CD14-positive monocyte (primary cell): ENCODE data around the gene DUS2. TPM values are rescaled to one million over a fixed set of nuclear protein-coding genes. Genes with fewer than 3 reads are reported as not detected.

ENCODE experiments used
- DNase-seq, 3 donors: peaks; one replicate each; pipeline ENCODE4 v3.0.0-alpha.2; 2011 to 2022
- H2AFZ ChIP-seq: 2 replicates; pipeline ENCODE4 v1.6.0; 2012; ENCODE audit warnings: mild to moderate bottlenecking, low read depth, low read length, inconsistent platforms; ENCODE audit not compliant: insufficient read depth, poor library complexity, severe bottlenecking
- H3K27ac ChIP-seq, 2 donors: 1 replicate in 1 of 2; 2 replicates in 1 of 2; pipeline ENCODE4 v1.5.1; 2012 to 2013; ENCODE audit warnings: low read length in 2 of 2, control low read depth in 1 of 2, inconsistent platforms in 1 of 2, low read depth in 1 of 2, mild to moderate bottlenecking in 1 of 2
- H3K27me3 ChIP-seq, 2 donors: one replicate each; pipeline versions ENCODE4 v1.6.0 to v1.6.1; 2011 to 2013; ENCODE audit warnings: low read length in 2 of 2; ENCODE audit not compliant: control insufficient read depth in 2 of 2, insufficient read depth in 2 of 2
- H3K36me3 ChIP-seq, 2 donors: replicated peaks in 1 of 2; 1 replicate in 1 of 2; 2 replicates in 1 of 2; pipeline versions ENCODE4 v1.5.1 to v1.6.1; 2012 to 2013; ENCODE audit warnings: low read length in 2 of 2, control low read depth in 1 of 2, inconsistent platforms in 1 of 2, mild to moderate bottlenecking in 1 of 2; ENCODE audit not compliant: insufficient read depth in 2 of 2, control insufficient read depth in 1 of 2
- H3K4me1 ChIP-seq, 2 donors: 1 replicate in 1 of 2; 2 replicates in 1 of 2; pipeline versions ENCODE4 v1.5.1 to v1.6.1; 2012 to 2013; ENCODE audit warnings: low read length in 2 of 2, control low read depth in 1 of 2, inconsistent platforms in 1 of 2, mild to moderate bottlenecking in 1 of 2, moderate library complexity in 1 of 2; ENCODE audit not compliant: insufficient read depth in 2 of 2, control insufficient read depth in 1 of 2
- H3K4me2 ChIP-seq: replicated peaks from 2 replicates; pipeline ENCODE3; 2012; ENCODE audit warnings: low read length, moderate library complexity, mild to moderate bottlenecking; ENCODE audit not compliant: poor library complexity, severe bottlenecking; ENCODE audit errors: extremely low read depth
- H3K4me3 ChIP-seq, 3 experiments: fragments of 200-600 bp in 1 of 3; sonication (generic) in 1 of 3; replicated peaks in 1 of 3; 1 replicate in 2 of 3; 2 replicates in 1 of 3; pipeline ENCODE4 v1.5.1; 2011 to 2013; ENCODE audit warnings: low read length in 3 of 3, mild to moderate bottlenecking in 3 of 3, control low read depth in 2 of 3, low read depth in 2 of 3, inconsistent platforms in 1 of 3, moderate library complexity in 1 of 3
- H3K79me2 ChIP-seq: 2 replicates; pipeline ENCODE4 v1.6.0; 2012; ENCODE audit warnings: mild to moderate bottlenecking, control low read depth, inconsistent platforms, low read length, moderate library complexity; ENCODE audit not compliant: insufficient read depth
- H3K9ac ChIP-seq: 2 replicates; pipeline ENCODE4 v1.6.0; 2017; ENCODE audit warnings: low read length, mild to moderate bottlenecking; ENCODE audit not compliant: insufficient read depth, poor library complexity, severe bottlenecking
- H3K9me3 ChIP-seq, 2 donors: replicated peaks in 1 of 2; 1 replicate in 1 of 2; 2 replicates in 1 of 2; pipeline versions ENCODE4 v1.5.1 to v1.6.1; 2012 to 2013; ENCODE audit warnings: low read length in 2 of 2, control low read depth in 1 of 2; ENCODE audit not compliant: control insufficient read depth in 1 of 2, insufficient read depth in 1 of 2
- H4K20me1 ChIP-seq: 2 replicates; pipeline ENCODE4 v1.6.0; 2012; ENCODE audit warnings: mild to moderate bottlenecking, low read length, control low read depth, moderate library complexity; ENCODE audit not compliant: insufficient read depth
- H3K27ac Mint-ChIP-seq, 7 donors: one replicate each; pipeline ENCODE4 v1.8.0; 2020; ENCODE audit warnings: mild to moderate bottlenecking in 7 of 7, mixed read lengths in 7 of 7, moderate library complexity in 6 of 7, inconsistent platforms in 2 of 7
- H3K27me3 Mint-ChIP-seq, 3 donors: one replicate each; pipeline ENCODE4 v1.8.0; 2021 to 2022; ENCODE audit warnings: low read depth in 3 of 3, mild to moderate bottlenecking in 3 of 3, mixed read lengths in 3 of 3, moderate library complexity in 3 of 3, inconsistent platforms in 1 of 3
- H3K36me3 Mint-ChIP-seq, 2 donors: one replicate each; pipeline ENCODE4 v1.8.0; 2020; ENCODE audit warnings: mixed read lengths in 2 of 2, inconsistent platforms in 1 of 2, mild to moderate bottlenecking in 1 of 2
- H3K4me1 Mint-ChIP-seq: one replicate; pipeline ENCODE4 v1.8.0; 2020; ENCODE audit warnings: mild to moderate bottlenecking, mixed read lengths
- H3K4me3 Mint-ChIP-seq, 2 donors: one replicate each; pipeline ENCODE4 v1.8.0; 2020; ENCODE audit warnings: mild to moderate bottlenecking in 2 of 2, mixed read lengths in 2 of 2, moderate library complexity in 1 of 2
- H3K9me3 Mint-ChIP-seq, 7 donors: one replicate each; pipeline ENCODE4 v1.8.0; 2020 to 2022; ENCODE audit warnings: mixed read lengths in 7 of 7, mild to moderate bottlenecking in 6 of 7, moderate library complexity in 6 of 7, inconsistent platforms in 2 of 7
- WGBS: methylation state at CpG from one replicate; pipeline ENCODE4 v1.1.5; 2013; ENCODE audit warnings: missing lambda C conversion rate; ENCODE audit not compliant: insufficient coverage; 5-methylcytosine and 5-hydroxymethylcytosine counted together
- intact Hi-C, 2 donors: fragments of 100-400 bp; cut with micrococcal nuclease; formaldehyde crosslinking; loops; one replicate each; pipeline versions ENCODE4 v1.15.0 to v1.15.1; 2023
- polyA plus RNA-seq, 3 donors: library from polyadenylated mRNA; depleted of rRNA in 1 of 3; unstranded in 2 of 3; stranded (reverse) in 1 of 3; fragments of 300-500 nt in 2 of 3; fragments of >200 nt in 1 of 3; fragmentation: Illumina TruSeq in 2 of 3; gene quantifications; 1 replicate in 2 of 3; 2 replicates in 1 of 3; pipeline ENCODE4 v1.2.3, GENCODE V29; 2012 to 2021
- TF ChIP-seq, protein P1 (sequence below): fragments of 200-600 bp; IDR thresholded peaks from one replicate; pipeline ENCODE4 v1.8.0; 2022; ENCODE audit warnings: antibody characterized with exemption, mild to moderate bottlenecking

DUS2 gene
- polyA plus RNA-seq, 3 donors, result 18.4 to 40.7 (median 33.2) TPM

DNA sequence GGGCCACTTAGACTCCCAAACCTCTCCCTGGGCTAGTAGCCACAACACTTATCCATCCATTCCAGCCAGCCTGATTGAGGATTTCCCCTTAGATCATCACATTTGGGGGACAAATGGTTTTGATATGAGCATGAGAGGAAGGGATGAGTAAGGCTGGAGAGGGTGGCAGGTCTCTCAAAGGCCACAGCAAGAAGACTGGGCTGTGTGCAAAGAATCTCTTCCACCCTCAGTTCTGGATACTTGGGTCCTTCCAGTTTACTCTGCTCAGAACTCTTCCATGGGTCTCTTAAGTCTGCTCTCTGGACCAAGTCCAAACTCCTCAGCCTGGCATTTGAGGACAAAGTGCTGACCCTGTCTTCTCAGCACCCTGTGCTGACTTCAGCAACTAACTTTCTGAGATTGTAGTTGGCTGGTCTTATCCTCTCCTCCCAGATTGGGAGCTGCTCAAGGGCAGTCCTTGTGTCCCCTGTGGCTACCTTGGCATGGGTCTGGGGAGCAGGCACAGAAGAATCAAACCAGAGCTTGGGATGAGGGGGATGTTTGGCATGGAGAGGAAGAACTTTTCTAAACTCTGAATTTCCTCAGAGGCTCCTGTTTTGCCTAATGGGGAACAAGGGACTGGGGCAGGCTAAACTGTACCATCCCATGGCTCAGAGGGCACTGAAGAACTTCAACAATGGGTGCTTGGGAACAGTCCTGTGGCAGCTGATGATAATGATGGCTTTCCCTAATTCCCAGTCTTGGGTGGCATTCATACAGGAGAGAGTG is 59.0 kb downstream of the DUS2 start:
- Mint-ChIP-seq H3K36me3 (peaks cover 16 to 30% of the 10 kb centered on the region in 2 donors), H3K4me1 (peaks cover 75% of the 10 kb centered on the region), H3K27me3 (peaks cover 0 to 2% (median 0%) of the 10 kb centered on the region in 3 donors), H3K4me3 (peak overlapping the region; percentile 27 to 46), H3K27ac (peak overlapping the region in 6 of 7 donors; percentile 31 to 82 (median 42)), H3K9me3 (no peaks in the 10 kb centered on the region)
- Histone ChIP-seq H3K9ac (peak overlapping the region; percentile 22), H3K4me2 (no peak overlapping the region), H3K27ac (peak overlapping the region; percentile 35 to 91), H3K4me1 (peaks cover 72 to 81% of the 10 kb centered on the region in 2 donors), H2AFZ (no peak overlapping the region), H3K79me2 (peaks cover 25% of the 10 kb centered on the region), H3K9me3 (no peaks in the 10 kb centered on the region), H3K4me3 (no peak overlapping the region), H4K20me1 (peaks cover 16% of the 10 kb centered on the region), H3K36me3 (peaks cover 14 to 20% of the 10 kb centered on the region in 2 donors), H3K27me3 (no peaks in the 10 kb centered on the region)
- intact Hi-C loops, result loop anchor here (5.0 to 10.0 kb wide), 6 partner anchors 163 to 1557 kb away; partner anchors contain the start of genes C16orf86 (in 2 of the 2), ENKD1 (in 2 of the 2), ACD (in 1 of the 2) and GFOD2 (in 1 of the 2)
- no peak for DNase-seq
- TF ChIP-seq, protein P1, sequence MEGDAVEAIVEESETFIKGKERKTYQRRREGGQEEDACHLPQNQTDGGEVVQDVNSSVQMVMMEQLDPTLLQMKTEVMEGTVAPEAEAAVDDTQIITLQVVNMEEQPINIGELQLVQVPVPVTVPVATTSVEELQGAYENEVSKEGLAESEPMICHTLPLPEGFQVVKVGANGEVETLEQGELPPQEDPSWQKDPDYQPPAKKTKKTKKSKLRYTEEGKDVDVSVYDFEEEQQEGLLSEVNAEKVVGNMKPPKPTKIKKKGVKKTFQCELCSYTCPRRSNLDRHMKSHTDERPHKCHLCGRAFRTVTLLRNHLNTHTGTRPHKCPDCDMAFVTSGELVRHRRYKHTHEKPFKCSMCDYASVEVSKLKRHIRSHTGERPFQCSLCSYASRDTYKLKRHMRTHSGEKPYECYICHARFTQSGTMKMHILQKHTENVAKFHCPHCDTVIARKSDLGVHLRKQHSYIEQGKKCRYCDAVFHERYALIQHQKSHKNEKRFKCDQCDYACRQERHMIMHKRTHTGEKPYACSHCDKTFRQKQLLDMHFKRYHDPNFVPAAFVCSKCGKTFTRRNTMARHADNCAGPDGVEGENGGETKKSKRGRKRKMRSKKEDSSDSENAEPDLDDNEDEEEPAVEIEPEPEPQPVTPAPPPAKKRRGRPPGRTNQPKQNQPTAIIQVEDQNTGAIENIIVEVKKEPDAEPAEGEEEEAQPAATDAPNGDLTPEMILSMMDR, result no peak

DNA sequence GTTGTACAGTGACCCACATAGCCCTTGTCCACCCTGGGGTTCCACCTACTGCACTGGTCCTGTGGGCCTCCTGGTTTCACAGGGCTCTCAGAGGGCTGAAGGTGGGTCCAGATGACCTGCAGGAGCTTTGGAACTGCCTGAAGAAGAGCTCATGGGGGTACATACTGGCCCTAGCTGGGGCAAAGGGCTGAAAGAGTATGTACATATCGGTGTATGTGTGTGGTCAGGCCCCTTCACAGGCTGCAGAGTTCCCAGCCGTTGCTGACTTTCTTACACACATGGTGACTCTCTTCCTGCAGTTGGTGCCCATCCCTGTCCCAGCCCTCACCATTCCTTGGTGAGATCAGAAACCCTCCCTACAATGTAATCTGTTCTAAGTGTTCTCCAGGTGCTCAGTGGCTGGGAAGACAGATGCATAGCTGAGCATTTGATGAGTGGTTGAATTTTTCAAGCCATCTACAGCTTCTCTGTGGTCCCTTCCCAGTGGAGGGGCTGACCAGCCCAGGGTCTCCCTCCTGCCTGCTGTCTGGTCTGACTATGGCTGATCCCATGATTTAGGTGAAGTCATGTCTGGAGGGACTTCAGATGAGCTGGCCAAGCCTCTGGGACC is 59.6 kb downstream of the DUS2 start:
- Histone ChIP-seq H3K4me1 (peaks cover 72 to 87% of the 10 kb centered on the region in 2 donors), H3K36me3 (peaks cover 11 to 16% of the 10 kb centered on the region in 2 donors), H2AFZ (no peak overlapping the region), H3K27me3 (no peaks in the 10 kb centered on the region), H3K9me3 (no peaks in the 10 kb centered on the region), H3K27ac (peak overlapping the region in 1 of 2 donors; percentile 91), H3K79me2 (peaks cover 32% of the 10 kb centered on the region), H4K20me1 (peaks cover 23% of the 10 kb centered on the region), H3K4me3 (no peak overlapping the region), H3K9ac (peak overlapping the region; percentile 22), H3K4me2 (no peak overlapping the region)
- intact Hi-C loops, result loop anchor here (5.0 to 10.0 kb wide), 6 partner anchors 162 to 1558 kb away; partner anchors contain the start of genes C16orf86 (in 2 of the 2), ENKD1 (in 2 of the 2), ACD (in 1 of the 2) and GFOD2 (in 1 of the 2)
- DNase-seq, result no peak
- no CpG with 5 or more reads among the region's 2 CpGs for WGBS
- TF ChIP-seq, protein P1, result no peak
- peak overlapping the region in 1 of 2 donors; percentile 46 for H3K4me3 Mint-ChIP-seq
- peaks cover 78% of the 10 kb centered on the region for H3K4me1 Mint-ChIP-seq
- peak overlapping the region in 5 of 7 donors; percentile 85 to 95 (median 93) for H3K27ac Mint-ChIP-seq
- peaks cover 0 to 2% (median 0%) of the 10 kb centered on the region in 3 donors for H3K27me3 Mint-ChIP-seq
- H3K36me3 Mint-ChIP-seq, result peaks cover 13 to 26% of the 10 kb centered on the region in 2 donors
- H3K9me3 Mint-ChIP-seq, result no peaks in the 10 kb centered on the region
